Heart right ventricle (tissue), 16 donors: ENCODE measurements around the gene COPZ1. TPM values are rescaled to one million over a fixed set of nuclear protein-coding genes. Genes with fewer than 3 reads are reported as not detected.

Source experiments
- ATAC-seq, 8 donors: fragments of 200-7000 bp; cut with Tn5 transposase; one replicate each; pipeline ENCODE4 v1.9.1; 2020; ENCODE audit warnings: mild to moderate bottlenecking in 8 of 8, moderate library complexity in 8 of 8, moderate number of reproducible peaks in 1 of 8
- DNase-seq, 2 donors: peaks; one replicate each; pipeline ENCODE4 v3.0.0-alpha.2; 2020
- H3K27ac ChIP-seq, 10 donors: fragments of 200-600 bp; sonication (generic) in 2 of 10; one replicate each; pipeline versions ENCODE4 v1.5.0 to v1.8.0; 2020 to 2022; ENCODE audit warnings: mild to moderate bottlenecking in 3 of 10
- H3K27me3 ChIP-seq, 7 donors: fragments of 200-600 bp; one replicate each; pipeline ENCODE4 v1.8.0; 2021 to 2022; ENCODE audit warnings: mild to moderate bottlenecking in 2 of 7
- H3K36me3 ChIP-seq, 9 donors: fragments of 200-600 bp; sonication (generic) in 1 of 9; one replicate each; pipeline versions ENCODE4 v1.5.0 to v1.8.0; 2020 to 2022; ENCODE audit warnings: mild to moderate bottlenecking in 2 of 9
- H3K4me1 ChIP-seq, 9 donors: fragments of 200-600 bp; sonication (generic) in 1 of 9; one replicate each; pipeline versions ENCODE4 v1.5.0 to v1.8.0; 2020 to 2022; ENCODE audit warnings: mild to moderate bottlenecking in 4 of 9
- H3K4me3 ChIP-seq, 10 donors: fragments of 200-600 bp; sonication (generic) in 2 of 10; one replicate each; pipeline versions ENCODE4 v1.5.0 to v1.8.0; 2020 to 2022; ENCODE audit warnings: mild to moderate bottlenecking in 7 of 10, moderate library complexity in 2 of 10
- H3K9me3 ChIP-seq, 11 donors: fragments of 200-600 bp in 10 of 11; sonication (generic) in 2 of 11; one replicate each; pipeline versions ENCODE4 v1.5.0 to v1.8.0; 2013 to 2022; ENCODE audit warnings: mild to moderate bottlenecking in 2 of 11, control low read depth in 1 of 11, moderate library complexity in 1 of 11
- WGBS, 2 donors: extraction: QIAGEN DNeasy Blood & Tissue Kit; methylation state at CpG; one replicate each; pipeline ENCODE4 v1.1.7; 2013; ENCODE audit warnings: inconsistent platforms in 1 of 2; 5-methylcytosine and 5-hydroxymethylcytosine counted together
- intact Hi-C, 10 donors: fragments of 100-400 bp; cut with DNase I; formaldehyde crosslinking; loops; one replicate each; pipeline versions ENCODE4 v1.11.1 to v1.14.2; 2022
- polyA plus RNA-seq, 2 donors: library from polyadenylated mRNA; stranded (reverse); fragments of 200-250 nt; gene quantifications; one replicate each; pipeline ENCODE4 v1.2.3, GENCODE V29; 2013
- total RNA-seq, 10 donors: library from RNA; stranded (reverse); fragmentation: NEBNext Ultra II Directional in 3 of 10; extraction: Animal tissue kit (Norgen Biotek cat#: 25700) in 3 of 10; gene quantifications; one replicate each; pipeline versions ENCODE4 v1.2.1 to v1.2.4, GENCODE V29; 2021 to 2023
- TF ChIP-seq, protein P1 (sequence below), 9 donors: fragments of 200-600 bp; sonication (generic) in 2 of 9; IDR thresholded peaks; one replicate each; pipeline versions ENCODE4 v1.5.0 to v1.8.0; 2021 to 2022; ENCODE audit warnings: antibody characterized with exemption in 9 of 9, mild to moderate bottlenecking in 5 of 9, moderate library complexity in 1 of 9
- donor health status: Arrhythmogenic right ventricular cardiomyopathy.
- donor health status: ischemic (EF 13 %, LVEDD 7.1; RV severe dilation, severe dysfunction).
- donor health status: healthy with polysubstance abuse.
- donor health status: DM: no; HTN: yes; CAD: no.
- donor health status: DM: no; HTN: no; CAD: no.
- donor health status: ischemic (EF 25% LVEDD 6.9; RV normal size, moderate dysfunction).
- donor health status: ischemic (EF 25% LVEDD 5.7; RV mildly dilated, moderate dysfunction).
- donor health status: healthy.
- donor health status: DM: yes; HTN: yes; CAD: no.
- donor health status: Ischemic cardiomyopathy.
- donor health status: ischemic (EF 35%, LVEDD 5.7; RV mildly dilated, moderate dysfunction).
- donor health status: nonischemic (EF 11% LVEDD 7.7; RV severe dilation, severe dysfunction).
- donor health status: DM: yes; HTN: yes; CAD: no.
- donor health status: PGD.
- donor health status: ischemic (EF 29% LVEDD 5.4; RV normal size, mild dysfunction).
- donor health status: nonischemic (EF 23%, LVEDD 6.1; RV moderate dilation, normal function).

The COPZ1 gene
- total and polyA plus RNA-seq, 12 donors = 64.0 to 152 (median 131) TPM

DNA sequence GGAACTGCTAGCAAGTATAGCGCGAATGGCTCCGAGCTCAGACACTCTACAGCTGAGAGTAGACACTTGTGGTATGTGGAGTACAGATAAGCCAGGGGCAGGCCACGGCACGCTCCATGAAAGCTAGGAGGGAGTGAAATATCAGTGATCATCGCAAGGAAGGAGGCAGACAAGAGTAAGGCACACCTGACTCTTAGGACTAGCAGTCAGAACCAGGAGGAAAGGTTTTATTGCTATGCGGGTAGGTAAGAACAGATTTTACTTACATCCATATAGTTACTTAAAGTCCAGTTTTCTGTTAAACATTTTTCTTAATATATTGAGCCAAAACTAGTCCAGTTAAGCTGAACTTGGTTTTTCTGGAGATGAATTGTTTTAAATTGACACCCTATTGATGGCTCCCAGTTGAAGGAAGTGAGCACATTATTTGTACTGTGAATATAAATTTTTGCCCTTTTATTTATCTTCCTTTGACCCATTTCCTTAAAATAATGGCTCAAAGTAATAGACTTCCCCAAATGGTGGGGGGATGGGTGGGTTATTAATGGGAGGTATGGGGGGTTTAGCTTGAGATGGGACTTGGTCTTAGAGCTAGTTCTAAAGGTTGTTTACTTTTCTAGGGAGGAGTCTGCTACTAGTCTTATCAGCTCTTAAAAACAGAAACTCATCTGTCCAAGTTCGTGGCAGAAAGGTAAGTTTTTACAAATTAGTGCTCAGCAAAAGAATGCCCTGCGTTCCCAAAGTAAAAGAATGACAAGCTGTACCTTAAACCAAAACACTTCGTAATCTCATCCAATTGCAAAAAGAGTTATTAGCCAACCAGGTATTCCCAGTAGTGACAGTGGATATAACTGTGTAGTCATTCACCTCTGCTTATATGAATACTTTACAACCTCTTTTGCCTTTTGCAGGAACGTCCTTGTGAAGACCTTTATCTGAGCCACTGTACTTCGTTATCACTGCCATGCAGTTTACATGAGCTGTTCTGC lies 38.6 kb upstream of the COPZ1 start:
- ATAC-seq (peak in 4 of 8 donors; percentile 28 to 54 (median 38)), DNase-seq (no peak)
- H3K4me3 ChIP-seq = no peak overlapping the region
- H3K27ac ChIP-seq = peak overlapping the region in 3 of 10 donors; percentile 6 to 37 (median 23)
- peaks cover 0 to 85% (median 53%) of the 10 kb centered on the region in 9 donors for H3K36me3 ChIP-seq
- no peaks in the 10 kb centered on the region for H3K9me3 ChIP-seq
- TF ChIP-seq, protein P1, sequence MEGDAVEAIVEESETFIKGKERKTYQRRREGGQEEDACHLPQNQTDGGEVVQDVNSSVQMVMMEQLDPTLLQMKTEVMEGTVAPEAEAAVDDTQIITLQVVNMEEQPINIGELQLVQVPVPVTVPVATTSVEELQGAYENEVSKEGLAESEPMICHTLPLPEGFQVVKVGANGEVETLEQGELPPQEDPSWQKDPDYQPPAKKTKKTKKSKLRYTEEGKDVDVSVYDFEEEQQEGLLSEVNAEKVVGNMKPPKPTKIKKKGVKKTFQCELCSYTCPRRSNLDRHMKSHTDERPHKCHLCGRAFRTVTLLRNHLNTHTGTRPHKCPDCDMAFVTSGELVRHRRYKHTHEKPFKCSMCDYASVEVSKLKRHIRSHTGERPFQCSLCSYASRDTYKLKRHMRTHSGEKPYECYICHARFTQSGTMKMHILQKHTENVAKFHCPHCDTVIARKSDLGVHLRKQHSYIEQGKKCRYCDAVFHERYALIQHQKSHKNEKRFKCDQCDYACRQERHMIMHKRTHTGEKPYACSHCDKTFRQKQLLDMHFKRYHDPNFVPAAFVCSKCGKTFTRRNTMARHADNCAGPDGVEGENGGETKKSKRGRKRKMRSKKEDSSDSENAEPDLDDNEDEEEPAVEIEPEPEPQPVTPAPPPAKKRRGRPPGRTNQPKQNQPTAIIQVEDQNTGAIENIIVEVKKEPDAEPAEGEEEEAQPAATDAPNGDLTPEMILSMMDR (IDR thresholded peaks at IDR 0.05) = no peak
- H3K27me3 ChIP-seq = no peaks in the 10 kb centered on the region
- WGBS, 2 donors = 42 to 57% methylated on average over 12 of the region's 12 CpGs
- intact Hi-C loops = loop anchor here in 2 of 10 donors (5.0 to 10.0 kb wide), 3 partner anchors 34 to 78 kb away; partner anchors contain the start of gene GPR84 (in 1 of the 2)
- H3K4me1 ChIP-seq = peaks cover 18 to 79% (median 56%) of the 10 kb centered on the region in 9 donors

DNA sequence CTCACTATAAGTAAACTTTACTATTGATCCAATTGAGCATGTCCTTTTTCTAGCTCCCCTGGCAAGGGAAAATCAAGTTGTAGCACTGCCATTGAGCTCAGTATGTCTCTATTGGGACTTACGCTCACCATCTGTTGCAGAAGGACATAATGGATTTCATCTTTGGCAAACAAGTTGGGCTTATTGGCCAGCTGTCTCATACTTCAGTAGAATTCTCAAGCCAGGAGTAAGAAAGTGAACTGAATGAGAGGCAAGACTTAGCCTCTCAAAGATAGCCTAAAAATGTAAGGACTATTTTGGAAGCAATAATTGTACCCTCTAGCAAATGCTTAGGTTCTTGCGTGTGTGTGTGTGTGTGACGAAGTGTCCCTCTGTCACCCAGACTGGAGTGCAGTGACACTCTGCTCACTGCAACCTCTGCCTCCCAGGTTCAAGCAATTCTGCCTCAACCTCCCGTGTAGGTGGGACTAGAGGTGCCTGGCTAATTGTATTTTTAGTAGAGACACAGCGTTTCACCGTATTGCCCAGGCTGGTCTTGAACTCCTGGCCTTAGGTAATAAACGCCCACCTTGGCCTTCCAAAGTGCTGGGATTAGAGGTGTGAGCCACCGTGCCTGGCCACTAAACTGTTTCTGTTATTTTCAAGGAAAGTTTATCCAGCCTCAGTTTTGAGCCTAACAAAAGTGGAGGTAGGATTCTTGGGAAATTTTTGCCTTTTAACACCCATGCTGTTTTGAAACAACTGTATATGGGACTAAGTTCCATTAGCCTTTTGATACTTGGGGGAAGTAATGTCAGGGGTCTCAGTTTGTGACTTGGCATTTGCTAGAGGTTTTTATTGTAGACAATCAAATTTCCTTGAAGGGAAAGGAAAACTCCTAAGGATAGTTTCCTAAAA lies 37.4 kb upstream of the COPZ1 start:
- Histone ChIP-seq H3K36me3 (peaks cover 0 to 80% (median 48%) of the 10 kb centered on the region in 9 donors), H3K9me3 (no peaks in the 10 kb centered on the region), H3K27me3 (no peaks in the 10 kb centered on the region), H3K27ac (peak overlapping the region in 1 of 10 donors; percentile 6), H3K4me3 (no peak overlapping the region), H3K4me1 (peaks cover 17 to 67% (median 44%) of the 10 kb centered on the region in 9 donors)
- intact Hi-C loops = loop anchor here in 2 of 10 donors (5.0 to 10.0 kb wide), 3 partner anchors 35 to 77 kb away; partner anchors contain the start of gene GPR84 (in 1 of the 2)
- 68 to 70% methylated on average over 8 of the region's 8 CpGs for WGBS, 2 donors
- TF ChIP-seq, protein P1 (IDR thresholded peaks at IDR 0.05) = no peak
- DNase-seq (no peak), ATAC-seq (peak in 2 of 8 donors; percentile 2 to 5)

DNA sequence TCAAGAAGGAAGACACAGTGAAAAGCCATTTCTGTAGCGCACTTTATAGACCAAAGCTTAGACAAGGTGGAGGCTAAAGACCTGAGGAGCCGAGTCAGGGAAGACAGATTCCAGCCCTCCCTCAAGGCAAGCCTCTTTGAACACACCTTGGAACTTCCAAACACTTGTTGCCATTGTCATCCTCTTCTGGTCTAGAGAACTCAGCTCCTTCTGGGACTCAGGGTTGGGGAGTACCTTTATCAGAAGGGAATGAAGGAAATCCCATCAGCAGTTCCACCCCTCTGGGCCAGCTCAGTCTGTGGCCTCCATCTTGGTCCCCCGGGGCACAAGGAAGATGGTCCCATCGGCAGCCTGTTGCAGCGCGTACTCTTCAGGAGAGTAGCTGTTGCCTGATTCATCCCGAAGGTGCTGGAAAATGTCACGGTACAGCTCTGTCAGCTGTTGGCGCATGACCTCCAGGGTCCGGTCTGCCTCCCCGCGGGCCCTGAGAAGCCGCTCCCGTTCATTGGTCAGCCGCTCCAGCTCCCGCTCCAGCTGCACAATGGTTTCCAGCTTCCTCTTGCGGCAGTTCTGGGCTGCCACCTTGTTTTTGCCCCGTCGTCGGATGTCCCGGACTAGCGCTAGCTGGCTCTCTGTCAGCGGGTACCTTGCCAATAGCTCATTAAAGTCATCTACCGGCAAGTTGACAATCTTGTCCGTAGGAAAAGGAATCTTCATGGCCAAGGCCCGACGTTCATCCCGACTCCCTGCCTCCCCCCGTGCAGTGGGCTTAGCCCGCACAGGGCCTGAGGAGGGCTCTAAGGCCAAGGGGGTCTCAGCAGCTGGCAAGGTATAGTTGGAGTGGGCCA lies 32.6 kb upstream of the COPZ1 start:
- H3K36me3 ChIP-seq = peaks cover 0 to 35% (median 14%) of the 10 kb centered on the region in 9 donors
- no peaks in the 10 kb centered on the region for H3K9me3 ChIP-seq
- H3K4me1 ChIP-seq = peaks cover 0 to 26% (median 2%) of the 10 kb centered on the region in 9 donors
- H3K27ac ChIP-seq = no peak overlapping the region
- H3K4me3 ChIP-seq = no peak overlapping the region
- H3K27me3 ChIP-seq = no peaks in the 10 kb centered on the region
- intact Hi-C loops = loop anchor here in 7 of 10 donors (5.0 to 10.0 kb wide), 4 partner anchors 35 to 72 kb away; partner anchors contain the start of genes GPR84 (in 7 of the 7) and COPZ1 (in 1 of the 7)
- ATAC-seq = peak in 2 of 8 donors; percentile 14 to 35
- TF ChIP-seq, protein P1 (IDR thresholded peaks at IDR 0.05) = no peak
- DNase-seq = no peak
- WGBS, 2 donors = 77 to 86% methylated on average over 30 of the region's 30 CpGs
